Measurements from ENCODE around the gene BACE1-AS.

The BACE1-AS gene

GRCh38 chr11:117281869-117282268 lies 9.3 kb upstream of the BACE1-AS start:
- Histone ChIP-seq H3K4me3 (ENCODE audit: low read length) (no peak overlapping the region), H4K5ac (ENCODE audit: low read length) (no peak overlapping the region), H3K27ac (ENCODE audit: low read depth, low read length) (no peak overlapping the region), H3K56ac (ENCODE audit: low read length) (no peak overlapping the region), H4K8ac (ENCODE audit: low read depth, low read length) (no peak overlapping the region), H2BK120ac (ENCODE audit: low read depth, low read length) (no peak overlapping the region), H3K27me3 (ENCODE audit: insufficient read depth, low read length, poor library complexity) (no peaks in the 10 kb centered on the region), H3K9ac (ENCODE audit: low read length) (no peak overlapping the region), H2AK5ac (ENCODE audit: low read length) (no peak overlapping the region), H3K36me3 (ENCODE audit: control insufficient read depth, insufficient read depth, low read length) (peaks cover 5% of the 10 kb centered on the region), H3K23ac (ENCODE audit: low read length) (no peak overlapping the region), H3K4me2 (ENCODE audit: low read length) (no peak overlapping the region), H2BK5ac (ENCODE audit: low read length) (no peak overlapping the region), H3K4ac (ENCODE audit: low read depth, low read length) (no peak overlapping the region), H2BK15ac (replicated peaks; ENCODE audit: low read depth) (no peak overlapping the region), H3K18ac (ENCODE audit: low read length) (no peak overlapping the region), H3K79me1 (ENCODE audit: low read length) (no peaks in the 10 kb centered on the region), H3K4me1 (ENCODE audit: control insufficient read depth, low read depth, low read length) (no peaks in the 10 kb centered on the region), H3K79me2 (ENCODE audit: control insufficient read depth, insufficient read depth, low read length) (no peaks in the 10 kb centered on the region)
- no CpG with 5 or more reads among the region's 7 CpGs for WGBS (ENCODE audit: extremely low coverage, insufficient coverage, low lambda C conversion rate)
- DNase-seq, result no peak

DNA sequence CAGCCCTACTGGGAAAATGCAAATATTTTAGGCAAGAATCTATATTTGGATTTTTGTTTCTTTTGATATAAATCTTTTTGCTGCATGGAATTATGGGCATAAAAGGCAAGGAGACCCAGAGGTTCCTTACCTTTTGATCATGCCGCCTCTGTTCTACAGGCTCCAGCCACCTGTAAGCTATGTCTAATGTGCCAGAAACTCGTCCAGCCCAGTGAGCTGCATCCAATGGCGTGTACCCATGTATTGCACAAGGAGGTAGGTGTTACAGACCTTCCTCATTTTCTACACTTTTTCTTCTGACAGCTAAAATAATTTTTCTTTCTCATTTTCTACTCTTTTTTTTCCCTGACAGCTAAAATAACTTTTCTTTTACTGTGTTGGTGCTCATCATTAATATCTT lies 8.2 kb upstream of the BACE1-AS start:
- DNase-seq, result no peak

GRCh38 chr11:117284053-117284452 lies 7.1 kb upstream of the BACE1-AS start:
- Histone ChIP-seq H2BK15ac (replicated peaks; ENCODE audit: low read depth) (no peak overlapping the region), H3K4me1 (ENCODE audit: control insufficient read depth, low read depth, low read length) (no peaks in the 10 kb centered on the region), H3K23ac (ENCODE audit: low read length) (no peak overlapping the region), H3K36me3 (ENCODE audit: control insufficient read depth, insufficient read depth, low read length) (peaks cover 5% of the 10 kb centered on the region), H3K27ac (ENCODE audit: low read depth, low read length) (peak overlapping the region; percentile 59), H3K79me2 (ENCODE audit: control insufficient read depth, insufficient read depth, low read length) (no peaks in the 10 kb centered on the region), H3K79me1 (ENCODE audit: low read length) (no peaks in the 10 kb centered on the region), H3K18ac (ENCODE audit: low read length) (no peak overlapping the region), H3K4me2 (ENCODE audit: low read length) (no peak overlapping the region), H3K4ac (ENCODE audit: low read depth, low read length) (no peak overlapping the region), H3K56ac (ENCODE audit: low read length) (no peak overlapping the region), H2BK120ac (ENCODE audit: low read depth, low read length) (no peak overlapping the region), H2AK5ac (ENCODE audit: low read length) (no peak overlapping the region), H4K8ac (ENCODE audit: low read depth, low read length) (no peak overlapping the region), H4K5ac (ENCODE audit: low read length) (no peak overlapping the region), H2BK5ac (ENCODE audit: low read length) (no peak overlapping the region), H3K27me3 (ENCODE audit: insufficient read depth, low read length, poor library complexity) (no peaks in the 10 kb centered on the region), H3K4me3 (ENCODE audit: low read length) (no peak overlapping the region), H3K9ac (ENCODE audit: low read length) (no peak overlapping the region)
- no peak for DNase-seq
- no CpG with 5 or more reads among the region's 2 CpGs for WGBS (ENCODE audit: extremely low coverage, insufficient coverage, low lambda C conversion rate)

More for the DNA sequence above, 8.2 kb upstream of the BACE1-AS start:
- Histone ChIP-seq H3K79me2 (ENCODE audit: control insufficient read depth, insufficient read depth, low read length) (no peaks in the 10 kb centered on the region), H3K79me1 (ENCODE audit: low read length) (no peaks in the 10 kb centered on the region), H2BK120ac (ENCODE audit: low read depth, low read length) (no peak overlapping the region), H3K27me3 (ENCODE audit: insufficient read depth, low read length, poor library complexity) (no peaks in the 10 kb centered on the region), H4K5ac (ENCODE audit: low read length) (no peak overlapping the region), H2AK5ac (ENCODE audit: low read length) (no peak overlapping the region), H3K4me2 (ENCODE audit: low read length) (no peak overlapping the region), H3K23ac (ENCODE audit: low read length) (no peak overlapping the region), H3K56ac (ENCODE audit: low read length) (no peak overlapping the region), H3K36me3 (ENCODE audit: control insufficient read depth, insufficient read depth, low read length) (peaks cover 5% of the 10 kb centered on the region), H4K8ac (ENCODE audit: low read depth, low read length) (no peak overlapping the region), H3K18ac (ENCODE audit: low read length) (no peak overlapping the region), H2BK5ac (ENCODE audit: low read length) (no peak overlapping the region), H3K4ac (ENCODE audit: low read depth, low read length) (no peak overlapping the region), H2BK15ac (replicated peaks; ENCODE audit: low read depth) (no peak overlapping the region), H3K4me3 (ENCODE audit: low read length) (no peak overlapping the region), H3K27ac (ENCODE audit: low read depth, low read length) (no peak overlapping the region), H3K9ac (ENCODE audit: low read length) (no peak overlapping the region), H3K4me1 (ENCODE audit: control insufficient read depth, low read depth, low read length) (no peaks in the 10 kb centered on the region)
- WGBS (ENCODE audit: extremely low coverage, insufficient coverage, low lambda C conversion rate), result no CpG with 5 or more reads among the region's 3 CpGs

GRCh38 chr11:117286588-117286987 lies 4.6 kb upstream of the BACE1-AS start:
- Histone ChIP-seq H3K4me3 (ENCODE audit: low read length) (no peak overlapping the region), H3K4ac (ENCODE audit: low read depth, low read length) (no peak overlapping the region), H3K56ac (ENCODE audit: low read length) (no peak overlapping the region), H3K79me1 (ENCODE audit: low read length) (no peaks in the 10 kb centered on the region), H4K8ac (ENCODE audit: low read depth, low read length) (no peak overlapping the region), H2BK120ac (ENCODE audit: low read depth, low read length) (no peak overlapping the region), H4K5ac (ENCODE audit: low read length) (no peak overlapping the region), H3K4me2 (ENCODE audit: low read length) (no peak overlapping the region), H3K9ac (ENCODE audit: low read length) (no peak overlapping the region), H3K18ac (ENCODE audit: low read length) (no peak overlapping the region), H3K36me3 (ENCODE audit: control insufficient read depth, insufficient read depth, low read length) (peaks cover 5% of the 10 kb centered on the region), H3K27ac (ENCODE audit: low read depth, low read length) (no peak overlapping the region), H3K4me1 (ENCODE audit: control insufficient read depth, low read depth, low read length) (no peaks in the 10 kb centered on the region), H3K79me2 (ENCODE audit: control insufficient read depth, insufficient read depth, low read length) (no peaks in the 10 kb centered on the region), H2BK5ac (ENCODE audit: low read length) (no peak overlapping the region), H3K27me3 (ENCODE audit: insufficient read depth, low read length, poor library complexity) (no peaks in the 10 kb centered on the region), H2AK5ac (ENCODE audit: low read length) (no peak overlapping the region), H3K23ac (ENCODE audit: low read length) (no peak overlapping the region), H2BK15ac (replicated peaks; ENCODE audit: low read depth) (no peak overlapping the region)
- WGBS (ENCODE audit: extremely low coverage, insufficient coverage, low lambda C conversion rate), result no CpG with 5 or more reads among the region's 2 CpGs
- DNase-seq, result no peak

DNA sequence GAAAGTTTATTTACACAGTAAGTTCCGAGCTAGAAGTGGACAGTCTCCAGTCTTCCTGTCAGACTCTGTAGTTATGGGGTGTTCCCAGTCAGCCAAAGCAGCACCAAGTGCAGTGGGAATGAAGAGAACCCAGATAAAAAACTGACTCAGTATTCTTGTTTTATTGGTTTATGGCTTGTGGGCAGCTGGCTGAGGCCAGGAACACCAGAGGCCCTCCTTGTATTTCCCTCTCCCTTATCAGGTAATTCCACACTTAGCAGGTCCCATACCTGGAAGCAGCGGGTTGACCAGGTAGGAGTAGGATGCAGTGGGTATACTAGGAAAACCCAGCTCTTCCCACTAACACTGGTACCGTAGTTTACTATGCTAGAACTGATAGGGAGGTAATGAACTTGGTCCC lies 3.5 kb upstream of the BACE1-AS start:
- no peaks in the 10 kb centered on the region for H3K4me1 ChIP-seq (ENCODE audit: control insufficient read depth, low read depth, low read length)
- H2AK5ac ChIP-seq (ENCODE audit: low read length), result no peak overlapping the region
- WGBS (ENCODE audit: extremely low coverage, insufficient coverage, low lambda C conversion rate), result no CpG with 5 or more reads among the region's 3 CpGs
- no peak overlapping the region for H2BK15ac ChIP-seq (replicated peaks; ENCODE audit: low read depth)
- no peak overlapping the region for H3K4me2 ChIP-seq (ENCODE audit: low read length)
- H3K79me2 ChIP-seq (ENCODE audit: control insufficient read depth, insufficient read depth, low read length), result no peaks in the 10 kb centered on the region
- H3K79me1 ChIP-seq (ENCODE audit: low read length), result no peaks in the 10 kb centered on the region
- no peak overlapping the region for H3K56ac ChIP-seq (ENCODE audit: low read length)
- H3K36me3 ChIP-seq (ENCODE audit: control insufficient read depth, insufficient read depth, low read length), result peaks cover 2% of the 10 kb centered on the region
- H3K4me3 ChIP-seq (ENCODE audit: low read length), result no peak overlapping the region
- DNase-seq, result no peak
- H2BK5ac ChIP-seq (ENCODE audit: low read length), result no peak overlapping the region
- H2BK120ac ChIP-seq (ENCODE audit: low read depth, low read length), result no peak overlapping the region
- no peak overlapping the region for H3K4ac ChIP-seq (ENCODE audit: low read depth, low read length)
- no peak overlapping the region for H3K23ac ChIP-seq (ENCODE audit: low read length)
- no peak overlapping the region for H3K18ac ChIP-seq (ENCODE audit: low read length)
- no peak overlapping the region for H3K9ac ChIP-seq (ENCODE audit: low read length)
- H4K5ac ChIP-seq (ENCODE audit: low read length), result no peak overlapping the region
- H3K27me3 ChIP-seq (ENCODE audit: insufficient read depth, low read length, poor library complexity), result no peaks in the 10 kb centered on the region
- H3K27ac ChIP-seq (ENCODE audit: low read depth, low read length), result no peak overlapping the region
- H4K8ac ChIP-seq (ENCODE audit: low read depth, low read length), result no peak overlapping the region

- peak overlapping the region; percentile 20 for H3K27ac ChIP-seq (ENCODE audit: low read depth, low read length)
- no peak overlapping the region for H2BK5ac ChIP-seq (ENCODE audit: low read length)
- no peaks in the 10 kb centered on the region for H3K79me2 ChIP-seq (ENCODE audit: control insufficient read depth, insufficient read depth, low read length)
- no peak overlapping the region for H3K4me3 ChIP-seq (ENCODE audit: low read length)
- no peak overlapping the region for H4K8ac ChIP-seq (ENCODE audit: low read depth, low read length)
- H3K56ac ChIP-seq (ENCODE audit: low read length), result no peak overlapping the region
- H3K18ac ChIP-seq (ENCODE audit: low read length), result no peak overlapping the region
- H2AK5ac ChIP-seq (ENCODE audit: low read length), result no peak overlapping the region
- H2BK15ac ChIP-seq (replicated peaks; ENCODE audit: low read depth), result no peak overlapping the region
- no peak overlapping the region for H3K4me2 ChIP-seq (ENCODE audit: low read length)
- H4K5ac ChIP-seq (ENCODE audit: low read length), result no peak overlapping the region
- no peaks in the 10 kb centered on the region for H3K4me1 ChIP-seq (ENCODE audit: control insufficient read depth, low read depth, low read length)
- H3K79me1 ChIP-seq (ENCODE audit: low read length), result no peaks in the 10 kb centered on the region
- no peak overlapping the region for H3K23ac ChIP-seq (ENCODE audit: low read length)
- H3K27me3 ChIP-seq (ENCODE audit: insufficient read depth, low read length, poor library complexity), result no peaks in the 10 kb centered on the region
- H3K9ac ChIP-seq (ENCODE audit: low read length), result no peak overlapping the region
- no peak overlapping the region for H3K4ac ChIP-seq (ENCODE audit: low read depth, low read length)
- H2BK120ac ChIP-seq (ENCODE audit: low read depth, low read length), result no peak overlapping the region
- DNase-seq, result peak; percentile 22
- WGBS (ENCODE audit: extremely low coverage, insufficient coverage, low lambda C conversion rate), result no CpG with 5 or more reads among the region's 1 CpG
- peaks cover 6% of the 10 kb centered on the region for H3K36me3 ChIP-seq (ENCODE audit: control insufficient read depth, insufficient read depth, low read length)
These were observed 1.4 kb upstream of the BACE1-AS start for GRCh38 chr11:117289795-117290194.
